Stomach (tissue), 9 donors: ENCODE results near the gene PRKN. TPM values are rescaled to one million over a fixed set of nuclear protein-coding genes. Genes with fewer than 3 reads are reported as not detected.

ENCODE experiments used
- DNase-seq, 2 donors: peaks; one replicate each; pipeline versions ENCODE4 v3.0.0 to v3.0.0-alpha.2; 2013 to 2019
- H3K27ac ChIP-seq, 5 donors: fragments of 200-600 bp in 4 of 5; sonication (generic) in 4 of 5; one replicate each; pipeline ENCODE4 v1.5.1; 2013 to 2019; ENCODE audit warnings: mild to moderate bottlenecking in 1 of 5, moderate library complexity in 1 of 5
- H3K27me3 ChIP-seq, 3 donors: fragments of 200-600 bp; sonication (generic); one replicate each; pipeline ENCODE4 v1.5.1; 2017 to 2019; ENCODE audit warnings: mixed run types in 1 of 3
- H3K36me3 ChIP-seq, 4 donors: fragments of 200-600 bp; sonication (generic); 1 replicate in 3 of 4; 2 replicates in 1 of 4; pipeline ENCODE4 v1.5.1; 2016 to 2019
- H3K4me1 ChIP-seq, 4 donors: fragments of 200-600 bp; sonication (generic); one replicate each; pipeline ENCODE4 v1.5.1; 2016 to 2019
- H3K4me3 ChIP-seq, 4 donors: fragments of 200-600 bp; sonication (generic) in 3 of 4; one replicate each; pipeline ENCODE4 v1.5.1; 2016 to 2019; ENCODE audit warnings: mild to moderate bottlenecking in 1 of 4
- H3K9me3 ChIP-seq, 4 donors: fragments of 200-600 bp; sonication (generic); one replicate each; pipeline ENCODE4 v1.5.1; 2016 to 2019
- EP300 ChIP-seq: sonication (generic); formaldehyde crosslinking; IDR thresholded peaks from one replicate; pipeline ENCODE4 v1.6.1; 2017; ENCODE audit warnings: antibody characterized with exemption
- POLR2A ChIP-seq, 4 donors: fragments of 450-650 bp; IDR thresholded peaks; one replicate each; pipeline ENCODE4 v1.6.1; 2016; ENCODE audit warnings: antibody characterized with exemption in 4 of 4, control low read depth in 2 of 4, mild to moderate bottlenecking in 1 of 4, moderate library complexity in 1 of 4
- POLR2AphosphoS5 ChIP-seq, 3 donors: sonication (generic); formaldehyde crosslinking; IDR thresholded peaks; one replicate each; pipeline ENCODE4 v1.6.1; 2016; ENCODE audit warnings: antibody characterized with exemption in 3 of 3
- WGBS, 5 donors: extraction: QIAGEN DNeasy Blood & Tissue Kit in 3 of 5; methylation state at CpG; one replicate each; pipeline versions ENCODE4 v1.1.5 to v1.1.7; 2013 to 2018; 5-methylcytosine and 5-hydroxymethylcytosine counted together
- intact Hi-C: fragments of 100-400 bp; cut with DNase I; formaldehyde crosslinking; loops from one replicate; pipeline ENCODE4 v1.15.1; 2023; ENCODE audit warnings: low total_unique reads
- polyA plus RNA-seq, 3 donors: library from polyadenylated mRNA; stranded (reverse); fragments of 200-250 nt; gene quantifications; one replicate each; pipeline ENCODE4 v1.2.3, GENCODE V29; 2013
- total RNA-seq, 5 donors: library from RNA; depleted of rRNA; stranded (reverse); fragments of >200 nt; gene quantifications; one replicate each; pipeline versions ENCODE4 v1.1.0 to v1.2.3, GENCODE V29; 2014 to 2016
- TF ChIP-seq, protein P1 (sequence below), 7 experiments: fragments of 450-650 bp in 4 of 7; fragments of 200-600 bp in 3 of 7; sonication (generic) in 3 of 7; IDR thresholded peaks; one replicate each; pipeline ENCODE4 v1.5.1; 2016 to 2019; ENCODE audit warnings: antibody characterized with exemption in 7 of 7, control low read depth in 2 of 7, mild to moderate bottlenecking in 1 of 7
- donor health status: healthy with polysubstance abuse.
- donor health status: Bipolar disorder and iron deficiency.
- donor health status: healthy.

PRKN gene
- total and polyA plus RNA-seq, 8 donors, result 0.68 to 19.8 (median 9.5) TPM

DNA sequence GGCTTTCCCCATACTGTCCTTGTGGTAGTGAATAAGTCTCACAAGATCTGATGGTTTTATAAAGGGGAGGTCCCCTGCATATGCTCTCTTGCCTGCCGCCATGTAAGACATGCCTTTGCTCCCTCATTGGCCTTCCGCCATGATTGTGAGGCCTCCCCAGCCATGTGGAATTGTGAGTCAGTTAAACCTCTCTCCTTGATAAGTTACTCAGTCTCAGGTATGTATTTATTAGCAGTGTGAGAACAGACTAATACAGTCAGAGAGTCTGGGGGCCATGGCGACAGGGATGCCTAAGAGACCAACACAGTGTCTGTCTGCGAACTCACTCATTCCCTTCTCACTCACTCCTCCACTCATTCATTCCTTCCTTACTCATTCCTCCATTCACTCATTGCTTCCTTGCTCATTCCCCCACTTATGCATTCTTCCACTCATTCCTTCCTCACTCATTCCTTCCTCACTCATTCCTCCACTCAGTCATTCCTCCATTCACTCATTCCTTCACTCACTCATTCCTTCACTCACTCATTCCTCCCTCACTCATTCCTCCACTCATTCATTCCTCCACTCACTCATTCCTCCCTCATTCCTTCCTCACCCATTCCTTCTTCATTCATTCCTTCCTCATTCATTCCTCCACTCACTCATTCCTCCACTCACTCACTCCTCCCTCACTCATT, 1316.2 kb downstream of the PRKN start:
- no peaks in the 10 kb centered on the region for H3K36me3 ChIP-seq
- intact Hi-C loops, result no loop called here
- 93 to 97% (median 96%) methylated on average over 4 of the region's 4 CpGs for WGBS, 5 donors

GRCh38 chr6:161410736-161411135, 1316.8 kb downstream of the PRKN start:
- 83 to 90% (median 88%) methylated on average over 6 of the region's 6 CpGs for WGBS, 5 donors
- intact Hi-C loops, result no loop called here
- DNase-seq, result no peak
- Histone ChIP-seq H3K9me3 (peaks cover 0 to 4% (median 0%) of the 10 kb centered on the region in 4 donors), H3K4me3 (no peak overlapping the region), H3K27me3 (no peaks in the 10 kb centered on the region), H3K4me1 (no peaks in the 10 kb centered on the region), H3K36me3 (no peaks in the 10 kb centered on the region), H3K27ac (no peak overlapping the region)
- no peak for TF ChIP-seq EP300
- TF ChIP-seq POLR2AphosphoS5 (IDR thresholded peaks at IDR 0.05), result no peak
- no peak for TF ChIP-seq POLR2A (IDR thresholded peaks at IDR 0.05)
- TF ChIP-seq, protein P1, sequence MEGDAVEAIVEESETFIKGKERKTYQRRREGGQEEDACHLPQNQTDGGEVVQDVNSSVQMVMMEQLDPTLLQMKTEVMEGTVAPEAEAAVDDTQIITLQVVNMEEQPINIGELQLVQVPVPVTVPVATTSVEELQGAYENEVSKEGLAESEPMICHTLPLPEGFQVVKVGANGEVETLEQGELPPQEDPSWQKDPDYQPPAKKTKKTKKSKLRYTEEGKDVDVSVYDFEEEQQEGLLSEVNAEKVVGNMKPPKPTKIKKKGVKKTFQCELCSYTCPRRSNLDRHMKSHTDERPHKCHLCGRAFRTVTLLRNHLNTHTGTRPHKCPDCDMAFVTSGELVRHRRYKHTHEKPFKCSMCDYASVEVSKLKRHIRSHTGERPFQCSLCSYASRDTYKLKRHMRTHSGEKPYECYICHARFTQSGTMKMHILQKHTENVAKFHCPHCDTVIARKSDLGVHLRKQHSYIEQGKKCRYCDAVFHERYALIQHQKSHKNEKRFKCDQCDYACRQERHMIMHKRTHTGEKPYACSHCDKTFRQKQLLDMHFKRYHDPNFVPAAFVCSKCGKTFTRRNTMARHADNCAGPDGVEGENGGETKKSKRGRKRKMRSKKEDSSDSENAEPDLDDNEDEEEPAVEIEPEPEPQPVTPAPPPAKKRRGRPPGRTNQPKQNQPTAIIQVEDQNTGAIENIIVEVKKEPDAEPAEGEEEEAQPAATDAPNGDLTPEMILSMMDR (IDR thresholded peaks at IDR 0.05), result no peak

More for the DNA sequence above, 1316.2 kb downstream of the PRKN start:
- H3K9me3 ChIP-seq, result peaks cover 0 to 4% (median 0%) of the 10 kb centered on the region in 4 donors
- H3K4me3 ChIP-seq, result no peak overlapping the region
- no peak overlapping the region for H3K27ac ChIP-seq
- DNase-seq, result no peak
- TF ChIP-seq EP300 (no peak), POLR2AphosphoS5 (IDR thresholded peaks at IDR 0.05) (no peak), POLR2A (IDR thresholded peaks at IDR 0.05) (no peak)
- TF ChIP-seq, protein P1 (IDR thresholded peaks at IDR 0.05), result no peak
- H3K4me1 ChIP-seq, result no peaks in the 10 kb centered on the region
- H3K27me3 ChIP-seq, result no peaks in the 10 kb centered on the region

DNA sequence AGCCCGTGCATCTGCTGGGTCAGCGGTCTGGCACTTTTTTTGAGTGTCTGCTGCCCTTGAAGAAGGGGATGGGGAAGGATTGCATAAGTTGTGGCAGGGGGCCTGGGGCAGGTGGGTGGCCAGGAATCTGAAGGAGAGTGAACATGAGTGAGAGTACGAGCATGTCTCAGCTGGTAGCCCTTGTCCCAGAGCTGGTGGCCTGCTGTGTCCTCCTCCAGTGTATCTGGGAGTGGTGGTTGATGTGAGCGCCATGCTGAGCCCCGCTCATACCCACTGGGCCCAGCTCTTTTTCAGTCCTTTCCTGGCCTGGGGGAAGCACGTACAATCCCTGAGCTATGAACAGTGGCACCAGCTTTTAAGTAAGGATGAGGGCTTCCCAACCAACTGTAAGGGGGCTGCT, 1317.5 kb downstream of the PRKN start:
- no peak overlapping the region for H3K4me3 ChIP-seq
- H3K36me3 ChIP-seq, result no peaks in the 10 kb centered on the region
- no peak overlapping the region for H3K27ac ChIP-seq
- no peak for TF ChIP-seq POLR2AphosphoS5 (IDR thresholded peaks at IDR 0.05)
- TF ChIP-seq, protein P1 (IDR thresholded peaks at IDR 0.05), result no peak
- DNase-seq, result no peak
- peaks cover 0 to 4% (median 0%) of the 10 kb centered on the region in 4 donors for H3K9me3 ChIP-seq
- 86 to 95% (median 94%) methylated on average over 6 of the region's 6 CpGs for WGBS, 5 donors
- H3K27me3 ChIP-seq, result no peaks in the 10 kb centered on the region
- no peaks in the 10 kb centered on the region for H3K4me1 ChIP-seq
- intact Hi-C loops, result no loop called here

DNA sequence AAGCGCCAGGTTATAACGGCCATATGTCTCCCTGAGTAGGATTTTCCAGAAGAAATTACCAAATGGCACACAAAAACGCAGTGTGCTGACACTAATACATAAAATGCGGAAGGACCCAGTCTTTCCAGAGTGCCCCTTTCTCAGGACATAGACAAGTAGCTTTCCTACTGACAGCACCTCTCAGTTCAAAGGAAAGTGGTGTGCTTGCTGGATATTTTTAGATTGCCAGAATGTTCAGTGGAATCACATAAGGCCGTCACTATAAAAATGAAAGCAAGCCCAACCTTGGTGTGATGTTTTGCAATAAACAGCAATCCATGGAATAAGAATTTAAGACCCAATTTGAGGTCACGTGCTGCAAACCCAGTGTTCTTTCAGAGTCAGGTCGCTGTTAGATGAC, 1318.2 kb downstream of the PRKN start:
- Histone ChIP-seq H3K4me1 (no peaks in the 10 kb centered on the region), H3K9me3 (peaks cover 0 to 4% (median under 1%) of the 10 kb centered on the region in 4 donors), H3K27ac (no peak overlapping the region), H3K36me3 (no peaks in the 10 kb centered on the region), H3K27me3 (no peaks in the 10 kb centered on the region), H3K4me3 (no peak overlapping the region)
- whole genome bisulfite sequencing, 5 donors, result 76 to 88% (median 83%) methylated on average over 7 of the region's 7 CpGs
- DNase-seq, result no peak
- intact Hi-C loops, result no loop called here
- no peak for TF ChIP-seq POLR2AphosphoS5 (IDR thresholded peaks at IDR 0.05)
- TF ChIP-seq POLR2A (IDR thresholded peaks at IDR 0.05), result no peak
- no peak for TF ChIP-seq EP300
- TF ChIP-seq, protein P1 (IDR thresholded peaks at IDR 0.05), result no peak
